Measurements from ENCODE around the gene ACBD6. TPM values are rescaled to one million over a fixed set of nuclear protein-coding genes. Genes with fewer than 3 reads are reported as not detected.

Gene ACBD6
- total RNA-seq, 3 donors from 2014 or later: 42.6 to 50.1 (median 48.8) TPM

DNA sequence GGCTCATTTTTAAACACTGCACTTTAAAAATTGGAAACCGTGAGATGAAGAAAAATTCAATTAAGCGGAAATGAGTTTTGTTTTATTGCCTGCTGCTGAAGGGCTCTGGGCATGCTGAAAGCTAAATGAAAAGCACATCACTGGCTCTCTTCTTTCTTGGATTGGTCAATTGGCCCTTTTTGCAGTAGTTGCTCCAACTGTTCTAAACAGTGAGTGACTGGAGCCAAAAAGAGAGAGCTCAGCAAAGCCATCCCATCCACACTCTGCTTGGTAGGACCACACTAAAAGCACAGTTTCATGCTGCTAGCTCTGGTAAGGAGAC is 224.2 kb downstream of the ACBD6 start:
- Histone ChIP-seq H3K36me3 (no peaks in the 10 kb centered on the region), H3K4me3 (no peak overlapping the region), H3K4me1 (no peaks in the 10 kb centered on the region), H3K27me3 (no peaks in the 10 kb centered on the region), H3K9me3 (no peaks in the 10 kb centered on the region), H3K27ac (no peak overlapping the region)
- DNase-seq (ENCODE audit: low spot score in 2 of 2): no peak
- TF ChIP-seq, protein P1, sequence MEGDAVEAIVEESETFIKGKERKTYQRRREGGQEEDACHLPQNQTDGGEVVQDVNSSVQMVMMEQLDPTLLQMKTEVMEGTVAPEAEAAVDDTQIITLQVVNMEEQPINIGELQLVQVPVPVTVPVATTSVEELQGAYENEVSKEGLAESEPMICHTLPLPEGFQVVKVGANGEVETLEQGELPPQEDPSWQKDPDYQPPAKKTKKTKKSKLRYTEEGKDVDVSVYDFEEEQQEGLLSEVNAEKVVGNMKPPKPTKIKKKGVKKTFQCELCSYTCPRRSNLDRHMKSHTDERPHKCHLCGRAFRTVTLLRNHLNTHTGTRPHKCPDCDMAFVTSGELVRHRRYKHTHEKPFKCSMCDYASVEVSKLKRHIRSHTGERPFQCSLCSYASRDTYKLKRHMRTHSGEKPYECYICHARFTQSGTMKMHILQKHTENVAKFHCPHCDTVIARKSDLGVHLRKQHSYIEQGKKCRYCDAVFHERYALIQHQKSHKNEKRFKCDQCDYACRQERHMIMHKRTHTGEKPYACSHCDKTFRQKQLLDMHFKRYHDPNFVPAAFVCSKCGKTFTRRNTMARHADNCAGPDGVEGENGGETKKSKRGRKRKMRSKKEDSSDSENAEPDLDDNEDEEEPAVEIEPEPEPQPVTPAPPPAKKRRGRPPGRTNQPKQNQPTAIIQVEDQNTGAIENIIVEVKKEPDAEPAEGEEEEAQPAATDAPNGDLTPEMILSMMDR (IDR thresholded peaks at IDR 0.05): no peak
- no peak for TF ChIP-seq POLR2AphosphoS5 (IDR thresholded peaks at IDR 0.05)
- no peak for TF ChIP-seq POLR2A (IDR thresholded peaks at IDR 0.05)
- intact Hi-C loops (cut with DNase I; ENCODE audit: low total_unique reads): loop anchor here (1.0 kb wide), 1 partner anchor 33 kb away; no protein-coding TSS in a partner anchor

DNA sequence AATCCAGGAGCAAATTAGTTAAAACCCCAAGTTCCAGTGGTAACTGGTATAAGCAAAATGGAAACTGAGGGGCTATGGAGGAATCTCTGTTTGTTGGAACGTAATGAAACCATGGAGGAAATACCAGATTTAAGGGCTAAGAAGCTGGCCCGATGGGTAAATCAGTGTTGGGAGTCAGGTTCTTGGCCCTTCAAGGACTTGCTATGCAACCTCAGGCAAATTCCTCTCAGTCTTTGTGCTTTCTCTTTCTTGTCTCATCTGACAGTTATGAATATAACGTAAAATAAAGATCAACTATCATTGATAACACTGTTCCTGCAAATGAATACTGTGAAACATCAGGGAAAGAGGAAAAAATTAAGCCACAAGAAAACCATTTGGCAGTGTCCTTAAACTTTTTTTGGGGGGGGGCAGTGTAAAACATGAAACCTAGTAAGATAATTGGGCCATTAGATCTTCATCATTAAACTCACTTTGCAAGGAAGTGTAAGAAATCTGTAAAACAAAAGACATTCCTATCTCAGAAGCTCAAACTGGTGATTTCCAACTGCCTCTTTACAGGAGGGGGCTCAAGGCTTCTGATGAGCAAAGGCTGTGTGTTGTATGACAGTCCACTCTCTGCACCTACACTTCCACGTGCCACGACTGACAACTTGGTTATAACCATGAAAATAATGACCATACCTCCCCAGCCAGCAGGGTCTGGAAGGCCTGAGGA is 224.7 kb downstream of the ACBD6 start:
- H3K27me3 ChIP-seq: no peaks in the 10 kb centered on the region
- TF ChIP-seq POLR2AphosphoS5 (IDR thresholded peaks at IDR 0.05) (no peak), POLR2A (IDR thresholded peaks at IDR 0.05) (no peak)
- no peak for DNase-seq (ENCODE audit: low spot score in 2 of 2)
- H3K4me3 ChIP-seq: no peak overlapping the region
- intact Hi-C loops (cut with DNase I; ENCODE audit: low total_unique reads): loop anchor here (1.0 kb wide), 1 partner anchor 32 kb away; no protein-coding TSS in a partner anchor
- H3K27ac ChIP-seq: no peak overlapping the region
- no peaks in the 10 kb centered on the region for H3K36me3 ChIP-seq
- no peaks in the 10 kb centered on the region for H3K4me1 ChIP-seq
- H3K9me3 ChIP-seq: no peaks in the 10 kb centered on the region

DNA sequence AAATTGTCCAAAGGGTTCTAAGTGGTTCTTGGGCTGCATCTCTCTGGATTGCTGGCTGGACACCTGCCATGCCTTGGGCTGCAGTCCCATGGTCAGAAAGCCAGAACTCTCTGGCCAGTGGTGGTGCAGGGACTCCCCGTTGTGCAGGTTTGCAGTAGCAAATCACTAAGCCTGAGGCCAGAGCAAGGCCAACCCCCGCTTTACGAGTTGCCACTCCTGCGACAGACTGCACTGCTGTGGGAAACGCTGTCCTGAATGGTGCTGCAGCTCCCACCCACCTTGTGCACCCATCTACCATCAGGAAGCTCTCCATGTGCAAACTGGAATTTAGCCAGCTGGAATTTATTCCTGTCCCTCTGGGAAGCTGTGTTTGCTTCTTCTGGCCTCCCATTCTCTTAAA is 226.7 kb downstream of the ACBD6 start:
- H3K4me1 ChIP-seq: no peaks in the 10 kb centered on the region
- H3K4me3 ChIP-seq: no peak overlapping the region
- intact Hi-C loops (cut with DNase I; ENCODE audit: low total_unique reads): no loop called here

DNA sequence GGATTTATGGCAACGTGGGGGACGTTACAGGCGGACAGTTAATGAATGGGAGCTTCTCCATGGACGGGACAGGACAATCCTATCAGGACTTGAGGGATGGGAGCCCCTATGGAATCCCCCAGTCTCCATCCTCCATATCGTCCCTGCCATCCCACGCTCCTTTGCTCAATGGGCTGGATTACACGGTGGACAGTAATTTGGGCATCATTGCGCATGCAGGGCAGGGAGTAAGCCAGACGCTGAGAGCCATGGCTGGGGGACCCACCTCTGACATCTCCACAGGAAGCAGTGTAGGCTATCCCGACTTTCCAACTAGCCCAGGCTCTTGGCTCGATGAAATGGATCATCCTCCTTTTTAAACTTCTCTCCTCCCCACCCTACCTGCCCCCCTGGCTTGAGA is 228.2 kb downstream of the ACBD6 start:
- H3K4me1 ChIP-seq: no peaks in the 10 kb centered on the region
- intact Hi-C loops (cut with DNase I; ENCODE audit: low total_unique reads): no loop called here
- H3K9me3 ChIP-seq: no peaks in the 10 kb centered on the region
- TF ChIP-seq POLR2A (IDR thresholded peaks at IDR 0.05) (no peak), POLR2AphosphoS5 (IDR thresholded peaks at IDR 0.05) (no peak)
- TF ChIP-seq, protein P1 (IDR thresholded peaks at IDR 0.05): no peak
- H3K4me3 ChIP-seq: no peak overlapping the region
- DNase-seq (ENCODE audit: low spot score in 2 of 2): no peak
- no peaks in the 10 kb centered on the region for H3K27me3 ChIP-seq
- H3K36me3 ChIP-seq: no peaks in the 10 kb centered on the region
- no peak overlapping the region for H3K27ac ChIP-seq

More for the DNA sequence above, 226.7 kb downstream of the ACBD6 start:
- Histone ChIP-seq H3K27me3 (no peaks in the 10 kb centered on the region), H3K27ac (no peak overlapping the region), H3K36me3 (no peaks in the 10 kb centered on the region), H3K9me3 (no peaks in the 10 kb centered on the region)
- DNase-seq (ENCODE audit: low spot score in 2 of 2): no peak
- TF ChIP-seq, protein P1 (IDR thresholded peaks at IDR 0.05): no peak
- TF ChIP-seq POLR2A (IDR thresholded peaks at IDR 0.05): no peak
- TF ChIP-seq POLR2AphosphoS5 (IDR thresholded peaks at IDR 0.05): no peak

DNA sequence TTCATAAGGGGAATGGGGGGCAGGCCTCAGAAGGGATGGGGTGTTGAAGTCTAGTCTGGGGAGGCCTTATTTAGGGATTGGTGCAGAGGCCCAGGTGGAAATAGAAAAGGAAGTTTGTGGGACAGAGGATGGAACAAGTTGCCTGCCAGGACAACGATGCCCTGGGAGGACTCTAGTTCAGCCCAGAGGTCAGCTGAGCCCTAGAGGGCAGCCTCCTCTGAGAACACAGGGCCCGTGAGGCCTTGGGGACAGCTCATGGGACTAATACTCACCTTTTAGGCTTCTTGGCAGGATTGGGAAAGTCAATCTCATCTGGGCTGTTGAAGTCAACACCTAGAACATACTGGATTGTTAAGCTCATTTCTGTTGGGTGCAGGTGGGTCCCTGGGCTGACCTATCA is 229.3 kb downstream of the ACBD6 start:
- Histone ChIP-seq H3K9me3 (no peaks in the 10 kb centered on the region), H3K4me3 (no peak overlapping the region), H3K4me1 (no peaks in the 10 kb centered on the region), H3K27ac (no peak overlapping the region), H3K36me3 (no peaks in the 10 kb centered on the region), H3K27me3 (no peaks in the 10 kb centered on the region)
- intact Hi-C loops (cut with DNase I; ENCODE audit: low total_unique reads): no loop called here
- DNase-seq (ENCODE audit: low spot score in 2 of 2): no peak
- TF ChIP-seq POLR2AphosphoS5 (IDR thresholded peaks at IDR 0.05) (no peak), POLR2A (IDR thresholded peaks at IDR 0.05) (no peak)
- TF ChIP-seq, protein P1 (IDR thresholded peaks at IDR 0.05): no peak

Data from breast epithelium (tissue), 4 donors.